Breast epithelium (tissue), 3 donors: ENCODE data around the gene P4HA1.
"Not testable (repeated sequence)": the region's sequence is repeated elsewhere in the genome, so short reads cannot be mapped to it uniquely, and the experiment has no call there.

Source experiments
- POLR2A ChIP-seq: fragments of 450-650 bp; IDR thresholded peaks from one replicate; pipeline ENCODE4 v1.6.1; 2016; ENCODE audit warnings: antibody characterized with exemption, mild to moderate bottlenecking, moderate library complexity
- POLR2AphosphoS5 ChIP-seq, 3 donors: sonication (generic); formaldehyde crosslinking; IDR thresholded peaks; one replicate each; pipeline ENCODE4 v1.6.1; 2017; ENCODE audit warnings: antibody characterized with exemption in 3 of 3
- TF ChIP-seq, protein P1 (sequence below), 3 donors: fragments of 450-650 bp; IDR thresholded peaks; one replicate each; pipeline ENCODE4 v1.5.1; 2016 to 2017; ENCODE audit warnings: antibody characterized with exemption in 3 of 3, mild to moderate bottlenecking in 3 of 3, moderate library complexity in 3 of 3

DNA sequence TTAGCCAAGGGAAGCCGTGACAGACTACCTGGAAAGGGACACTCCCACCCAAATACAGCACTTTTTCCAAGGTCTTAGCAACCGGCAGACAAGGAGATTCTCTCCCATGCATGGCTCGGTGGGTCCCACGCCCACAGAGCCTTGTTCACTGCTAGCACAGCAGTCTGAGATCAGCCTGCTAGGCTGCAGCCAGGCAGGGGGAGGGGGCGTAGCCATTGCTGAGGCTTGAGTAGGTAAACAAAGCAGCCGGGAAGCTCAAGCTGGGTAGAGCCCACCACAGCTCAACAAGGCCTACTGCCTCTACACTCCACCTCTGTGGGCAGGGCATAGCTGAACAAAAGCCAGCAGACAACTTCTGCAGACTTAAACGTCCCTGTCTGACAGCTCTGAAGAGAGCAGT lies 106.9 kb downstream of the P4HA1 start:
- TF ChIP-seq, protein P1, sequence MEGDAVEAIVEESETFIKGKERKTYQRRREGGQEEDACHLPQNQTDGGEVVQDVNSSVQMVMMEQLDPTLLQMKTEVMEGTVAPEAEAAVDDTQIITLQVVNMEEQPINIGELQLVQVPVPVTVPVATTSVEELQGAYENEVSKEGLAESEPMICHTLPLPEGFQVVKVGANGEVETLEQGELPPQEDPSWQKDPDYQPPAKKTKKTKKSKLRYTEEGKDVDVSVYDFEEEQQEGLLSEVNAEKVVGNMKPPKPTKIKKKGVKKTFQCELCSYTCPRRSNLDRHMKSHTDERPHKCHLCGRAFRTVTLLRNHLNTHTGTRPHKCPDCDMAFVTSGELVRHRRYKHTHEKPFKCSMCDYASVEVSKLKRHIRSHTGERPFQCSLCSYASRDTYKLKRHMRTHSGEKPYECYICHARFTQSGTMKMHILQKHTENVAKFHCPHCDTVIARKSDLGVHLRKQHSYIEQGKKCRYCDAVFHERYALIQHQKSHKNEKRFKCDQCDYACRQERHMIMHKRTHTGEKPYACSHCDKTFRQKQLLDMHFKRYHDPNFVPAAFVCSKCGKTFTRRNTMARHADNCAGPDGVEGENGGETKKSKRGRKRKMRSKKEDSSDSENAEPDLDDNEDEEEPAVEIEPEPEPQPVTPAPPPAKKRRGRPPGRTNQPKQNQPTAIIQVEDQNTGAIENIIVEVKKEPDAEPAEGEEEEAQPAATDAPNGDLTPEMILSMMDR (IDR thresholded peaks at IDR 0.05): not testable (repeated sequence)
- not testable (repeated sequence) for TF ChIP-seq POLR2AphosphoS5 (IDR thresholded peaks at IDR 0.05); POLR2A
